Esophagus squamous epithelium (tissue), 4 donors: ENCODE data around the gene BUD31.

Source experiments
- CTCF ChIP-seq, 6 experiments: fragments of 450-650 bp in 4 of 6; fragments of 200-600 bp in 2 of 6; sonication (generic) in 2 of 6; IDR thresholded peaks; one replicate each; pipeline ENCODE4 v1.5.1; 2016 to 2019; ENCODE audit warnings: antibody characterized with exemption in 6 of 6, mild to moderate bottlenecking in 4 of 6, moderate library complexity in 4 of 6
- POLR2A ChIP-seq, 4 donors: fragments of 450-650 bp; IDR thresholded peaks; one replicate each; pipeline ENCODE4 v1.6.1; 2017; ENCODE audit warnings: antibody characterized with exemption in 4 of 4, mild to moderate bottlenecking in 4 of 4, moderate library complexity in 3 of 4

- no peak for TF ChIP-seq CTCF (IDR thresholded peaks at IDR 0.05)
- TF ChIP-seq POLR2A (IDR thresholded peaks at IDR 0.05): peak in 1 of 4 donors; percentile 28
Measured at GRCh38 chr7:99392659-99393354, 16.0 kb upstream of the BUD31 start.
